BJ (cell line): ENCODE data around the gene LAP3. TPM values are rescaled to one million over a fixed set of nuclear protein-coding genes. Genes with fewer than 3 reads are reported as not detected.

ENCODE experiments used
- CTCF ChIA-PET: fragments of 350-600 bp; formaldehyde crosslinking; extraction: SDS; loops from one replicate; lab custom pipeline; 2021; ENCODE audit warnings: antibody characterized with exemption, inconsistent platforms; lab: Yijun Ruan, JAX
- POLR2A ChIA-PET: fragments of 300-600 bp; sonication (Branson Sonifier 250); formaldehyde crosslinking; extraction: SDS; loops from one replicate; lab custom pipeline; 2021; ENCODE audit warnings: antibody characterized with exemption; lab: Charles Lee
- DNase-seq: peaks from one replicate; pipeline ENCODE4 v3.0.0-alpha.2; 2011; ENCODE audit warnings: low read depth
- H3K27me3 ChIP-seq: 2 replicates; pipeline ENCODE4 v1.6.0; 2011; ENCODE audit warnings: low read length; ENCODE audit not compliant: control insufficient read depth, insufficient read depth
- H3K36me3 ChIP-seq: 2 replicates; pipeline ENCODE4 v1.5.1; 2011; ENCODE audit warnings: low read length; ENCODE audit not compliant: control insufficient read depth, insufficient read depth
- H3K4me3 ChIP-seq: 2 replicates; pipeline ENCODE4 v1.5.1; 2011; ENCODE audit warnings: low read depth, mild to moderate bottlenecking, control low read depth, low read length
- CTCF ChIP-seq: IDR thresholded peaks from 2 replicates; pipeline ENCODE4 v1.5.1; 2011; ENCODE audit warnings: low read depth, mild to moderate bottlenecking, control low read depth, inconsistent platforms, low read length, moderate library complexity; ENCODE audit not compliant: insufficient read depth
- polyA plus RNA-seq: library from polyadenylated mRNA; depleted of rRNA; stranded (reverse); fragments of >200 nt; gene quantifications from 2 replicates; pipeline ENCODE4 v1.2.3, GENCODE V29; 2011; rRNA removed

Gene LAP3
- polyA plus RNA-seq, 1 experiment, result 42.8 TPM

DNA sequence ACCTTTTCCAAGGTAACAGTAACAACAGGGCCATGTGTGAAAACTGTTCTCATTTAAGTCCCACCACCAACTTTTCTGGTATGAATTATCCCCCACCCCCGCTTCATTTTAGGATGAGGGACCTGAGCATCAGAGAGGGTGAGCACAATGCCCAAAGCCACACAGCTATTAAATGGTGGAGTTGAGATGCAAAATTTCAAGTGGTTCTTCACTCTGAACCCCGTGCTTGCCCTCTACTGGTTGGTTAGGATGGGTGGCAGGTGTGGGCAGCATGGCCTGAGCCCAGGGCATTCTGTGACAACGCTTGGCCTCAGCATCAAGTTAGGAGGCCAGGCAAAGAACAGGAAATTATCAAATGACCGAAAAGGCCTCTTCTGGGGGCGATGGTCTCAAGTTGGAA, 70.9 kb downstream of the LAP3 start:
- no peaks in the 10 kb centered on the region for H3K27me3 ChIP-seq
- no peaks in the 10 kb centered on the region for H3K36me3 ChIP-seq
- H3K4me3 ChIP-seq, result no peak overlapping the region
- ChIA-PET CTCF (interaction anchor here (0.7 to 1.4 kb wide), 2 partner anchors 9 to 56 kb away, joined by 4 read pairs; no protein-coding TSS in a partner anchor), POLR2A (interaction anchor here (0.7 kb wide), 1 partner anchor 24 kb away, joined by 6 read pairs; no protein-coding TSS in a partner anchor)
- no peak for DNase-seq
- no peak for TF ChIP-seq CTCF

- no peak for TF ChIP-seq CTCF
- Histone ChIP-seq H3K36me3 (no peaks in the 10 kb centered on the region), H3K4me3 (no peak overlapping the region), H3K27me3 (no peaks in the 10 kb centered on the region)
- CTCF ChIA-PET, result interaction anchor here (1.9 kb wide), 1 partner anchor 14 kb away, joined by 7 read pairs; no protein-coding TSS in a partner anchor
- POLR2A ChIA-PET, result no interaction called here
- no peak for DNase-seq
Measured at GRCh38 chr4:17650406-17650805, 73.4 kb downstream of the LAP3 start.

DNA sequence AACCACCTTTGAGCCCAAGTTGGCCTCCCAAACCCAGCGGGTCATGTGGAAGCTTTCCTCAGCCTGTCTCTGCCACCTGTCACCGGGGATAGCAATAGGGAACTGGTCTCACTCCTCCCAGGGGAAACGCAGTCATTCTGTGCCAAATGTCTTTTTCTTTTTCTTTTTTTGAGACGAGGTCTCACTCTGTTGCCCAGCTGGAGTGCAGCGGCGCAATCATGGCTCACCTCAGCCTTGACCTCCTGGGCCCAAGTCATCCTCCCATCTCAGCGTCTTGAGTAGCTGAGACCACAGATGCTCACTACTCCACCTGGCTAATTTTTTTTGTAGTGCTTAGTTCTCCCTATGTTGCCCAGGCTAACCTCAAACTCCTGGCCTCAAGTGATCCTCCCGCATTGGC, 77.7 kb downstream of the LAP3 start:
- Histone ChIP-seq H3K36me3 (no peaks in the 10 kb centered on the region), H3K27me3 (no peaks in the 10 kb centered on the region), H3K4me3 (no peak overlapping the region)
- POLR2A ChIA-PET, result no interaction called here
- TF ChIP-seq CTCF, result no peak
- DNase-seq, result no peak
- CTCF ChIA-PET, result no interaction called here

GRCh38 chr4:17657090-17657489, 80.1 kb downstream of the LAP3 start:
- no peak for DNase-seq
- Histone ChIP-seq H3K27me3 (no peaks in the 10 kb centered on the region), H3K4me3 (no peak overlapping the region), H3K36me3 (no peaks in the 10 kb centered on the region)
- no peak for TF ChIP-seq CTCF
- CTCF ChIA-PET, result interaction anchor here (0.9 kb wide), 1 partner anchor 9 kb away, joined by 4 read pairs; no protein-coding TSS in a partner anchor
- POLR2A ChIA-PET, result no interaction called here

Other genes starting within 250 kb of the LAP3 start
- gene QDPR, start 65.1 kb upstream of the LAP3 start, polyA plus RNA-seq, result 23.7 and 26.6 TPM in 2 replicates
- gene CLRN2, start 62.0 kb upstream of the LAP3 start, polyA plus RNA-seq, result not detected in 2 replicates
- gene MED28, start 37.4 kb downstream of the LAP3 start, polyA plus RNA-seq, result 9.0 and 20.0 TPM in 2 replicates
- 0.01 and 0.02 TPM in 2 replicates for gene FAM184B, start 204.4 kb downstream of the LAP3 start, polyA plus RNA-seq
- gene DCAF16, start 233.6 kb downstream of the LAP3 start, polyA plus RNA-seq, result 20.6 and 21.3 TPM in 2 replicates
- 7.8 and 14.4 TPM in 2 replicates for gene NCAPG, start 233.8 kb downstream of the LAP3 start, polyA plus RNA-seq